ACC112 (cell line): Measurements from ENCODE around the gene TAS2R13.

Experiments used
- H2AFZ ChIP-seq: fragments of 200-600 bp; sonication (generic); one replicate; pipeline ENCODE4 v1.6.0; 2017; ENCODE audit warnings: antibody characterized with exemption, low read length; ENCODE audit not compliant: unreplicated experiment
- H3K27ac ChIP-seq: fragments of 200-600 bp; sonication (generic); 2 replicates; pipeline ENCODE4 v1.5.1; 2014; ENCODE audit warnings: low read depth, mild to moderate bottlenecking, antibody characterized with exemption, low read length, moderate library complexity
- H3K27me3 ChIP-seq: fragments of 200-600 bp; sonication (generic); 2 replicates; pipeline ENCODE4 v1.6.1; 2014; ENCODE audit warnings: mild to moderate bottlenecking, antibody characterized with exemption, low read length, moderate library complexity, mixed read lengths; ENCODE audit not compliant: insufficient read depth
- H3K36me3 ChIP-seq: fragments of 200-600 bp; sonication (generic); 2 replicates; pipeline ENCODE4 v1.6.1; 2016; ENCODE audit warnings: mild to moderate bottlenecking, antibody characterized with exemption, low read length, moderate library complexity, mixed read lengths; ENCODE audit not compliant: insufficient read depth
- H3K4me1 ChIP-seq: fragments of 200-600 bp; sonication (generic); one replicate; pipeline ENCODE4 v1.6.1; 2016; ENCODE audit warnings: low read length, mixed read lengths; ENCODE audit not compliant: insufficient read depth, unreplicated experiment, control insufficient read depth
- H3K4me3 ChIP-seq: fragments of 200-600 bp; sonication (generic); 2 replicates; pipeline ENCODE4 v1.5.1; 2014; ENCODE audit warnings: mild to moderate bottlenecking, low read depth, low read length
- H3K79me2 ChIP-seq: fragments of 200-600 bp; sonication (generic); one replicate; pipeline ENCODE4 v1.6.0; 2016; ENCODE audit warnings: low read length; ENCODE audit not compliant: control insufficient read depth, unreplicated experiment, insufficient read depth

TAS2R13 gene

DNA sequence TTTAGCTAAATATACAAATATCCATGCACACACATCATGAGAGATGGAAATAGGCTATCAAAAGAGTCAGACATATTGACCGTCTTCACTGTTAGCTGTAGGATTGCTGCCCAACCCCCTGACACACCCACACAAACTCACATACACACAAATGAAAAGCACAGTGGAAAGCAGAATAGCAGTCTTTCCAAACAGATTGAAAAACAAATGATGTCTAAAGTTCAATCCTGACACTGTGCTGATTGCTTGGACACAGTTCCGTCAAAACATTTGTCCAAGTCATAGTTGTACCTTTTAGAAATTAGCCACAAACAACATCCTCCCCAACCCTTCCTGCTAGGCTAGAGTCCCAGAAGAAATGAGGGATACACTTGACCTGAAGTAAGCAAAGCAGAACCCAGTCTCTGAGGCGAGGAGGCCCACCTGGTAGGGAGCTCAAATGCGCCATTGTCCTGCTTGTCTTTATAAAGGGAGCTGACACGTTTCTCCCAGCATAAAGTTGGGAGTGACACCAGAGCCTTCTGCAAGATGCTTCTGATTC, 19.5 kb upstream of the TAS2R13 start, which contains the start of gene PRH2:
Gene PRH2 (plus strand): TSS at position 491 of the 541 bp plus-strand sequence. CDS start 38 bp downstream, at position 529.
- H2AFZ ChIP-seq, result no peak within 1 kb of the TSS
- no peak within 1 kb of the TSS for H3K4me3 ChIP-seq
- no peaks in the 10 kb centered on the region for H3K27me3 ChIP-seq
- no peaks in the 10 kb centered on the region for H3K36me3 ChIP-seq
- no peak within 1 kb of the TSS for H3K27ac ChIP-seq
- no peaks in the 10 kb centered on the region for H3K4me1 ChIP-seq
- H3K79me2 ChIP-seq, result no peaks in the 10 kb centered on the region

DNA sequence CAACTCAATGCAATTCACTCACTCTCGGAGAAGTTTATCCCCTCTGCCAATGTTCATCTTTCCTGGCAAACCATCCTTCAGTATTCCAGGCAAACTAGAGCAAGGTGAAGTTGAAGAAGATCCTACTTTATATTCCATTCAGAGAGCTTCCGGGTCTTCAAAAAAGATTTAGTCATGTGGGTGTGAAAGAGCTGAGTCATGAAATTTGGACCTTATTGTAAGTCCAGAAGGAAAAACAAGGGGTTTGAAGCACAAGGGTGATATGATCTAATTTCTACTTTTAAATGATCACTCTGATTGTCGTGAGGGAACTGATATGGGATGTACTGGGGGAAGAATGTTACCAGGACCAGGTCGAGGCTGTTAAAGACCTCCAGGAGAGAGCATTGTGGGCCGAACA, 16.9 kb upstream of the TAS2R13 start:
- Histone ChIP-seq H3K27me3 (no peaks in the 10 kb centered on the region), H3K27ac (no peak overlapping the region), H3K4me1 (no peaks in the 10 kb centered on the region), H2AFZ (no peak overlapping the region), H3K79me2 (no peaks in the 10 kb centered on the region), H3K4me3 (no peak overlapping the region), H3K36me3 (no peaks in the 10 kb centered on the region)

DNA sequence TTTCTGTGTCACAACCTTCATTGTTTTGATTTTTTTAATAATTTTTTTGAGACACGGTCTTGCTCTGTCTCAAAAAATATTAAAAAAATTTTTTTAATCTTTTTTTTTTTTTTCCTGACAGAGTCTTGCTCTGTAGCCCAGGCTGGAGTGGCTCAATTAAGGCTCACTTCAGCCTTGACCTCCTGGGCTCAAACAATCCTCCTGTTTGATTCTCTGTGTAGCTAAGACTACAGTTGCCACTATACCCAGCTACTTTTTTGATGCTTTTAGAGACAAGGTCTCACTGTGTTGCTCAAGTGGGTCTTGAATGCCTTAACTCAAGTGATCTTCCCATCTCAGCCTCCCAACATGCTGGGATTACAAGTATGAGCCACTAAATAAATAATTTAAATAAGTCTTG, 10.4 kb upstream of the TAS2R13 start:
- H3K36me3 ChIP-seq, result no peaks in the 10 kb centered on the region
- H3K4me3 ChIP-seq, result no peak overlapping the region
- H3K4me1 ChIP-seq, result no peaks in the 10 kb centered on the region
- no peak overlapping the region for H3K27ac ChIP-seq
- no peak overlapping the region for H2AFZ ChIP-seq
- no peaks in the 10 kb centered on the region for H3K27me3 ChIP-seq
- no peaks in the 10 kb centered on the region for H3K79me2 ChIP-seq

DNA sequence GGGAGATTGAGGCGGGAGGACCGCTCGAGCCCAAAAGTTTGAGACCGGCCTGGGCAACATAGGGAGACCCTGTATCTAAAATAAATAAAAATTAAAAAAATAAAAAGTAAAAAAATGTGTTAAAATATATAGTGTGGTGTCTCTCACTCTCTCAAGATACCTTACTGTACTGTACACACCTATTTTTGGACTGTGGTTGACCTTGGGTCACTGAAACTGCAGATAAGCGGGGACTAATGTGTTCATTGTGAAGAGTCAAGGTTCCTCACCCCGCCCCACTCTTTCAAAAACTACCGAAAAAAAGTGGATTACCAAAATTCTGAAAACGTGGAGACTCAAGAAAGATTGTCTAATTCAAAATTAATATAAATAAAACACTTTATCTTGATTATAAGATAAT, 1.0 kb upstream of the TAS2R13 start:
- Histone ChIP-seq H3K4me1 (no peaks in the 10 kb centered on the region), H3K79me2 (no peaks in the 10 kb centered on the region), H3K27ac (no peak overlapping the region), H2AFZ (no peak overlapping the region), H3K27me3 (no peaks in the 10 kb centered on the region), H3K4me3 (no peak overlapping the region), H3K36me3 (0 out of 2 replicates have a peak, but pooled peaks cover 5% of the 10 kb centered on the region)

DNA sequence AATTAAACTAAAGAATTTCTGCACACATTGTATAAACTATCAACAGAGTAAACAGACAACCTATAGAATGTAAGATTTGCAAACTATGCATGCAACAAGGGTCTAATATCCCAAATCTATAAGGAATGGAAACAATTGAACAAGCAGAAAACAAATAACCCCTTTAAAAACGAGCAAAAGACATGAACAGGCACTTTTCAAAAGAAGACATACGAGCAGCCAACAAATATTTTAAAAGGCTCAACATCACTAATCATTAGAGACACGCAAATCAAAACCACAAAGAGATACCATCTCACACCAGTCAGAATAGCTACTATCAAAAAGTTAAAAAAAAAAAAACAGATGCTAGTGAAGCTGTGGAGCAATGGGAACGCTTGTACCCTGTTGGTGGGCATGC, 4.7 kb downstream of the TAS2R13 start:
- Histone ChIP-seq H3K4me1 (no peaks in the 10 kb centered on the region), H3K79me2 (no peaks in the 10 kb centered on the region), H3K27ac (no peak overlapping the region), H3K27me3 (no peaks in the 10 kb centered on the region), H3K4me3 (no peak overlapping the region), H3K36me3 (0 out of 2 replicates have a peak, but pooled peaks cover 5% of the 10 kb centered on the region), H2AFZ (no peak overlapping the region)

DNA sequence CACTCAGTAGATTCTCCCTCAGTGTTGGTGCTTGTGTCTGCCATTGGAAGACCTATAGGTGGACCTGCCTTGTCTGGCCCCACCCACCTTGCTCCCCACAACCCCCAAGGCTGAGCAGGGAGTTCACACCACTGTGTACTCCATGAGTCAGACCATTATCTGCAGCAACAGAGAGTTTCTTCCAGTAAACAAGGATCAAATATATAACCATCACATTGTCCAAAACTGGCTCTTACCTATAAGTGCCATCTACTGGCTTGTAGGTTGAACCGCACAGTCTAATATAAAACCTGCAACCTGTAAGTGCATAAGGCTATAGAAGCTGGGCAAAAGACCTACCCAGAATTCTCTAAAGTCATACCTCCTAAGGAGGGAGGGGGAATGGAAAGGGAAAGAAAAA, 7.9 kb downstream of the TAS2R13 start:
- H3K27ac ChIP-seq, result no peak overlapping the region
- no peak overlapping the region for H3K4me3 ChIP-seq
- no peaks in the 10 kb centered on the region for H3K4me1 ChIP-seq
- H3K36me3 ChIP-seq, result no peaks in the 10 kb centered on the region
- H2AFZ ChIP-seq, result no peak overlapping the region
- no peaks in the 10 kb centered on the region for H3K27me3 ChIP-seq
- H3K79me2 ChIP-seq, result no peaks in the 10 kb centered on the region

DNA sequence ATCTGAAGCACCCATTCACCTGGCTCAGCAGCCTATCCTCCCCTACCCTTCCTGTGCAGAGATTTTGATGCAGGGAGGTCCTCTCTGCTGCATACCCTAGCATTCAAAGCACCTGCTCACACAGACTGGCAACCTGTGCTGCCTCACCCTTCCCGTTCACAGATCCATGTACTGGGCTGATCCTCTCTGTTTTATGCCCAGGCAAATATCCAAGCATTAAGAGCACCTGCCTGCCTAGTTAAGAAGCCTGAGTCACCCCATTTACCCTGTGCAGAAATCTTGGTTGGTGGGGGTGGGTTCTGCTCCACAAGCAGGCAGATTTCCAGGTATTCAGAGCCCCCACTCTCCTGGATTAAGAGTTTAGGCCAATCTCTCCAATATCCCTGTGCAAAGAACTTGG, 8.4 kb downstream of the TAS2R13 start:
- no peak overlapping the region for H3K27ac ChIP-seq
- no peaks in the 10 kb centered on the region for H3K79me2 ChIP-seq
- H3K27me3 ChIP-seq, result no peaks in the 10 kb centered on the region
- H2AFZ ChIP-seq, result no peak overlapping the region
- H3K4me1 ChIP-seq, result no peaks in the 10 kb centered on the region
- no peaks in the 10 kb centered on the region for H3K36me3 ChIP-seq
- H3K4me3 ChIP-seq, result no peak overlapping the region

DNA sequence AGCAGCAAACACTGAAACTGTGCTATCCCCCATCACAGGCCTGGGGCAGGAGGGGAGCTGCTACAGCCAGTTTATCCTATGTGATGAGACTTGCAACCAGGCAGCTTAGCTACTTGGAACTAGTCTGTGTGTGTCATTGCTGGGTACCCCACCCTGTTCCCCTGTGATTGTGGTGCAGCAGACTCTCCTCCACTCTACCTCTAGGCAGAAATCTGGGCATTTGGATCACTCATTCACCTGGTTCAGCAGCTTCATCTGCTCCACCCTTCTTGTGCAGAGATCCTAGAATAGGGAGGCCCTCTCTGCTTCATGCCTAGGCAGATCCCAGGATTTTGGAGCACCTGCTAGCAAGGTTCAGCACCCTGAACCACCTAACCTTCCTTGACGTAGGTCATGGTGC, 8.8 kb downstream of the TAS2R13 start:
- Histone ChIP-seq H3K27me3 (no peaks in the 10 kb centered on the region), H2AFZ (no peak overlapping the region), H3K27ac (no peak overlapping the region), H3K79me2 (no peaks in the 10 kb centered on the region), H3K4me1 (no peaks in the 10 kb centered on the region), H3K4me3 (no peak overlapping the region), H3K36me3 (no peaks in the 10 kb centered on the region)

DNA sequence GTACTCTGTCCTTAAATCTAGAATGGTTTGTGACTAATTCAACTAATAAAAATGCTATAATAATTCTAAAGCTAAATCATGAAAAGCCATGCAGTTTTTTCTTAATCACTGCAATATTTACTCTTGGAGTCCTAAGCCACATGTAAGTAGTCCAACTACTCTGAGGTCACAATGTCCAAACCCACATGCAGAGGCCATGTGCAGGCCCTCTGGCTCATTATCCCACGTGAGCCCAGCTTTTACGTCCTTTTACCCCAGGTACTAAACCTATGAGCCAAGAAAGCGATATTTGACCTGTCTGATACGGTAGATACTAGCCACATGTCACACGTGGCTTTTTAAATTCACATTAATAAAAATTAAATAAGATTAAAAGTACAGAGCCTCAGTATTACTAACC, 12.5 kb downstream of the TAS2R13 start:
- Histone ChIP-seq H3K4me1 (no peaks in the 10 kb centered on the region), H3K27me3 (no peaks in the 10 kb centered on the region), H3K4me3 (no peak overlapping the region), H2AFZ (no peak overlapping the region), H3K36me3 (no peaks in the 10 kb centered on the region), H3K79me2 (no peaks in the 10 kb centered on the region), H3K27ac (no peak overlapping the region)

DNA sequence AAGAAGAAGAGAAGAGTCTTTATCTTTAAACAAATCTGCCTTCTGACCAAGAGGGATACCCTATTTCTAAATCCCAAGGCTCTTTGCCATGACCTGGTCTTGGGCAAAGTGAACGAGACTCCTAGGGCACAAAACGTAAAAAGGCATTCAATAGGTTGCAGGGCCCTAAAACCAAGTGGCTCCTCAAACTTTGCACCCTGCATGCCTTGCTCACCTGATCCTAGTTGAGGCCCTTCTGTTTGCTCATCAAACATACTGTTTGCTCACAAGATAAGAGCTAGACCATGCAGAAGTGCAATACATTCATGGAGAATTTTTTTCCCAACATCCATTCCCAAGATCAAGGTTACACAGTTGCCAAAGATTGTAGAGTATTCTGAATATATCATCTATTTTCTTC, 17.4 kb downstream of the TAS2R13 start:
- H2AFZ ChIP-seq, result no peak overlapping the region
- no peak overlapping the region for H3K27ac ChIP-seq
- H3K4me1 ChIP-seq, result no peaks in the 10 kb centered on the region
- no peaks in the 10 kb centered on the region for H3K27me3 ChIP-seq
- H3K79me2 ChIP-seq, result no peaks in the 10 kb centered on the region
- H3K4me3 ChIP-seq, result no peak overlapping the region
- no peaks in the 10 kb centered on the region for H3K36me3 ChIP-seq

DNA sequence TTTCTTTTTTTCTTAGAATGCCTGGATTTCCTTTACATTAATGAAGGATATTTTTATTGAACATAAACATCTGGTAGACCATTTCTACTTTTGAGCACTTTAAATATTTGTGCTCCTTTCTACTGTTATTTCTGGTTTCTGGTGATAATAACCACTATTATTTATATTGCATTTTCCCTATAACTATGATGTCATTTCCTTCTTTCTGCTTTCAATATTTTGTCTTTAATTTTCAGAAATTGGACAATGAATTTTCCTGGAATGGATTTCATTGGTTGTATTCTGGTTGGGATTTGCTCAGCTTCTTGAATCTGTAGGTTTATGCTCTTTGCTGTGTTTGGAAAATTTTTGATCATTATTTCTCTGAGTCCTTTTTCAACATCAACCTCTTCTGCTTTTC, 20.1 kb downstream of the TAS2R13 start:
- Histone ChIP-seq H2AFZ (no peak overlapping the region), H3K27ac (no peak overlapping the region), H3K79me2 (no peaks in the 10 kb centered on the region), H3K4me1 (no peaks in the 10 kb centered on the region), H3K27me3 (no peaks in the 10 kb centered on the region), H3K36me3 (no peaks in the 10 kb centered on the region), H3K4me3 (no peak overlapping the region)
